Endothelial cell of umbilical vein (primary cell): ENCODE results near the gene UNC119B. TPM values are rescaled to one million over a fixed set of nuclear protein-coding genes. Genes with fewer than 3 reads are reported as not detected.

Experiments used
- BruUV-seq: library from RNA; stranded (reverse); fragments of 400-500 nt; replicated peaks from 2 replicates; lab custom pipeline; 2021; lab: Mats Ljungman, UMichigan
- CTCF ChIA-PET: fragments of 300-600, 350-600 bp; sonication (Branson Sonifier 250); formaldehyde crosslinking; loops from one replicate; lab custom pipeline; 2021; ENCODE audit warnings: antibody characterized with exemption, inconsistent platforms; lab: Charles Lee
- POLR2A ChIA-PET: fragments of 300-600, 350-600 bp; sonication (Branson Sonifier 250); formaldehyde crosslinking; loops from one replicate; lab custom pipeline; 2021; ENCODE audit warnings: antibody characterized with exemption, inconsistent platforms; lab: Charles Lee
- DNase-seq: peaks from one replicate; pipeline ENCODE4 v3.0.0-alpha.2; 2011; ENCODE audit warnings: low read depth, low spot score
- FAIRE-seq: peaks from 2 replicates; lab custom pipeline; 2011; peaks lifted over from hg19 to GRCh38; lab: Jason Lieb, UNC
- H2AFZ ChIP-seq: 2 replicates; pipeline ENCODE4 v1.6.0; 2012; ENCODE audit warnings: low read depth, low read length, control low read depth, inconsistent platforms
- H3K27ac ChIP-seq: 2 replicates; pipeline ENCODE4 v1.5.1; 2011; ENCODE audit warnings: low read depth, mild to moderate bottlenecking, control low read depth, low read length, moderate library complexity; ENCODE audit not compliant: insufficient read depth
- H3K27me3 ChIP-seq, 2 experiments: 2 replicates each; pipeline versions ENCODE4 v1.6.0 to v1.6.1; 2011; ENCODE audit warnings: low read length in 2 of 2, mixed read lengths in 1 of 2; ENCODE audit not compliant: control insufficient read depth in 2 of 2, insufficient read depth in 2 of 2
- H3K36me3 ChIP-seq, 2 experiments: 2 replicates in 1 of 2; 3 replicates in 1 of 2; pipeline ENCODE4 v1.5.1; 2011; ENCODE audit warnings: low read length in 2 of 2, mild to moderate bottlenecking in 1 of 2, moderate library complexity in 1 of 2; ENCODE audit not compliant: control insufficient read depth in 2 of 2, insufficient read depth in 2 of 2; ENCODE audit errors: extremely low read depth in 1 of 2
- H3K4me1 ChIP-seq: 3 replicates; pipeline ENCODE4 v1.5.1; 2011; ENCODE audit warnings: mild to moderate bottlenecking, low read length; ENCODE audit not compliant: control insufficient read depth, insufficient read depth; ENCODE audit errors: extremely low read depth
- H3K4me2 ChIP-seq: 2 replicates; pipeline ENCODE4 v1.6.1; 2011; ENCODE audit warnings: low read length, control low read depth, mixed read lengths; ENCODE audit not compliant: insufficient read depth
- H3K4me3 ChIP-seq, 3 experiments: fragments of 200-600 bp in 1 of 3; sonication (generic), shearing (Covaris generic) in 1 of 3; replicated peaks in 1 of 3; 2 replicates each; pipeline ENCODE4 v1.5.1; 2011 to 2016; ENCODE audit warnings: control low read depth in 3 of 3, low read length in 3 of 3, mild to moderate bottlenecking in 2 of 3, inconsistent platforms in 1 of 3, low read depth in 1 of 3, moderate library complexity in 1 of 3; ENCODE audit not compliant: insufficient read depth in 1 of 3
- H3K79me2 ChIP-seq: 2 replicates; pipeline ENCODE4 v1.6.0; 2012; ENCODE audit warnings: low read length, inconsistent platforms; ENCODE audit not compliant: control insufficient read depth, insufficient read depth
- H3K9ac ChIP-seq: replicated peaks from 2 replicates; pipeline ENCODE3; 2011; ENCODE audit warnings: low read length, control low read depth; ENCODE audit not compliant: insufficient read depth; ENCODE audit errors: extremely low read depth
- H3K9me1 ChIP-seq: replicated peaks from 3 replicates; pipeline ENCODE4 v1.6.0; 2011; ENCODE audit warnings: mild to moderate bottlenecking, low read length; ENCODE audit not compliant: control insufficient read depth, insufficient read depth; ENCODE audit errors: extremely low read depth
- H3K9me3 ChIP-seq: replicated peaks from 2 replicates; pipeline ENCODE4 v1.5.1; 2012; ENCODE audit warnings: low read length, inconsistent platforms; ENCODE audit not compliant: control insufficient read depth, insufficient read depth
- H4K20me1 ChIP-seq: replicated peaks from 2 replicates; pipeline ENCODE3; 2011; ENCODE audit warnings: mild to moderate bottlenecking, low read length; ENCODE audit not compliant: control insufficient read depth, insufficient read depth; ENCODE audit errors: extremely low read depth
- CTCF ChIP-seq, 2 donors: IDR thresholded peaks; 1 replicate in 1 of 2; 2 replicates in 1 of 2; pipeline ENCODE4 v1.5.1; 2011; ENCODE audit warnings: low read length in 2 of 2, mild to moderate bottlenecking in 2 of 2, moderate library complexity in 2 of 2, control low read depth in 1 of 2, inconsistent platforms in 1 of 2, low read depth in 1 of 2; ENCODE audit not compliant: insufficient read depth in 1 of 2; ENCODE audit errors: extremely low read depth in 1 of 2
- EZH2 ChIP-seq: IDR thresholded peaks from 2 replicates; pipeline ENCODE4 v1.6.1; 2012; ENCODE audit warnings: borderline replicate concordance, low read depth, mild to moderate bottlenecking, moderate library complexity, low read length, inconsistent platforms; ENCODE audit not compliant: severe bottlenecking
- FOS ChIP-seq: IDR thresholded peaks from 2 replicates; pipeline ENCODE4 v1.6.1; 2011; ENCODE audit warnings: mild to moderate bottlenecking, low read length, moderate library complexity, borderline replicate concordance; ENCODE audit not compliant: insufficient read depth
- GATA2 ChIP-seq: IDR thresholded peaks from 2 replicates; pipeline ENCODE4 v1.7.0; 2011; ENCODE audit warnings: low read depth, mild to moderate bottlenecking, moderate library complexity, mixed read lengths, low read length; ENCODE audit not compliant: insufficient read length, insufficient read depth
- JUN ChIP-seq: IDR thresholded peaks from 2 replicates; pipeline ENCODE4 v1.6.1; 2011; ENCODE audit warnings: borderline replicate concordance, low read depth; ENCODE audit not compliant: insufficient read length, insufficient read depth
- MAX ChIP-seq: IDR thresholded peaks from 2 replicates; pipeline ENCODE4 v1.6.1; 2011; ENCODE audit not compliant: insufficient read depth, insufficient read length
- MYC ChIP-seq: IDR thresholded peaks from one replicate; pipeline ENCODE4 v1.6.1; 2011; ENCODE audit warnings: mild to moderate bottlenecking, low read depth, low read length
- POLR2A ChIP-seq: IDR thresholded peaks from 2 replicates; pipeline ENCODE4 v1.6.1; 2012; ENCODE audit warnings: low read depth, mild to moderate bottlenecking, control low read depth, low read length
- POLR2AphosphoS5 ChIP-seq: IDR thresholded peaks from 2 replicates; pipeline ENCODE4 v1.6.1; 2012; ENCODE audit warnings: low read depth, mild to moderate bottlenecking, control low read depth, low read length, moderate library complexity; ENCODE audit not compliant: insufficient read depth
- dilution Hi-C: fragments of 300-500 bp; cut with MboI; formaldehyde crosslinking; loops from one replicate; pipeline ENCODE4 v1.15.0; 2019; ENCODE audit warnings: low sequenced_read_pairs; ENCODE audit not compliant: extremely low pct_ligation_motif_present
- intact Hi-C: fragments of 100-400 bp; cut with micrococcal nuclease; formaldehyde crosslinking; loops from one replicate; pipeline ENCODE4 v1.10.0; 2022
- polyA plus RNA-seq, 4 experiments: library from polyadenylated mRNA; depleted of rRNA in 3 of 4; stranded (reverse) in 3 of 4; unstranded in 1 of 4; fragments of >200 nt; gene quantifications; 2 replicates each; pipeline versions ENCODE4 v1.2.1 to v1.2.3, GENCODE V29; 2011 to 2012; ENCODE audit warnings: missing spikeins in 1 of 4
- total RNA-seq: library from RNA; stranded (reverse); gene quantifications from 2 replicates; pipeline ENCODE4 v1.2.3, GENCODE V29; 2021

UNC119B gene
- total and polyA plus RNA-seq, 2 donors (not counting 3 experiments of a cell fraction or from before 2014, with no cell fraction given) = 23.1 to 33.7 TPM

DNA sequence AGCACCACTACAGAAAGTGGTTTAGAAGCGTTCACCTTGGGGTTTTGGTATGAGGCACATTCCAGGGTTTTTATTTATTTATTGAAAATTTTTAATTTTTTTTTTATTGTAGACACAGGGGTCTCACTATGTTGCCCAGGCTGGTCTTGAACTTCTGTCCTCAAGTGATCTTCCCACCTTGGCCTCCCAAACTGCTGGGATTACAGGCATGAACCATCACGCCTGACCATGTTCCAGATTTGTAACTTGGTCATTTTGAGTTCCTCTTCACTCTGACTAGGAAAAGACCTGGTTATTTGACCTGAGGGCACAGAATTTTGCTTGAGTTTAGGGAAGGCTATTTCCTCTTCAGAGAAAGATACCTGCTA is 20.2 kb upstream of the UNC119B start:
- TF ChIP-seq EZH2 (no peak), MYC (no peak), MAX (no peak), JUN (no peak), POLR2A (no peak), POLR2AphosphoS5 (no peak), GATA2 (no peak), CTCF (IDR thresholded peaks at IDR 0.05; ENCODE audit: extremely low read depth in 1 of 2, insufficient read depth in 1 of 2, low read depth in 1 of 2, low read length in 2 of 2) (no peak), FOS (no peak)
- no TSS peak for BruUV-seq
- ChIA-PET POLR2A (no interaction called here), CTCF (interaction anchor here (0.5 to 4.1 kb wide), 5 partner anchors 9 to 232 kb away, joined by 3 to 24 read pairs (median 15); no protein-coding TSS in a partner anchor)
- Histone ChIP-seq H3K79me2 (peaks cover 60% of the 10 kb centered on the region), H4K20me1 (no peaks in the 10 kb centered on the region), H3K27ac (no peak overlapping the region), H3K9me3 (no peaks in the 10 kb centered on the region), H3K36me3 (peaks cover 9 to 11% of the 10 kb centered on the region in 2 experiments), H2AFZ (no peak overlapping the region), H3K27me3 (no peaks in the 10 kb centered on the region), H3K4me2 (peak overlapping the region; percentile 97), H3K4me1 (peaks cover 39% of the 10 kb centered on the region), H3K4me3 (no peak overlapping the region), H3K9ac (no peak overlapping the region), H3K9me1 (no peaks in the 10 kb centered on the region)
- intact Hi-C loops = no loop called here
- FAIRE-seq = no peak
- dilution Hi-C loops = no loop called here
- DNase-seq = no peak
